GM19452 (cell line): ENCODE results near the gene ZNF606.

Source experiments
- ATAC-seq: cut with Tn5 transposase; IDR thresholded peaks from one replicate; pipeline ENCODE4 v1.9.1; 2021; ENCODE audit not compliant: unreplicated experiment

Gene ZNF606

DNA sequence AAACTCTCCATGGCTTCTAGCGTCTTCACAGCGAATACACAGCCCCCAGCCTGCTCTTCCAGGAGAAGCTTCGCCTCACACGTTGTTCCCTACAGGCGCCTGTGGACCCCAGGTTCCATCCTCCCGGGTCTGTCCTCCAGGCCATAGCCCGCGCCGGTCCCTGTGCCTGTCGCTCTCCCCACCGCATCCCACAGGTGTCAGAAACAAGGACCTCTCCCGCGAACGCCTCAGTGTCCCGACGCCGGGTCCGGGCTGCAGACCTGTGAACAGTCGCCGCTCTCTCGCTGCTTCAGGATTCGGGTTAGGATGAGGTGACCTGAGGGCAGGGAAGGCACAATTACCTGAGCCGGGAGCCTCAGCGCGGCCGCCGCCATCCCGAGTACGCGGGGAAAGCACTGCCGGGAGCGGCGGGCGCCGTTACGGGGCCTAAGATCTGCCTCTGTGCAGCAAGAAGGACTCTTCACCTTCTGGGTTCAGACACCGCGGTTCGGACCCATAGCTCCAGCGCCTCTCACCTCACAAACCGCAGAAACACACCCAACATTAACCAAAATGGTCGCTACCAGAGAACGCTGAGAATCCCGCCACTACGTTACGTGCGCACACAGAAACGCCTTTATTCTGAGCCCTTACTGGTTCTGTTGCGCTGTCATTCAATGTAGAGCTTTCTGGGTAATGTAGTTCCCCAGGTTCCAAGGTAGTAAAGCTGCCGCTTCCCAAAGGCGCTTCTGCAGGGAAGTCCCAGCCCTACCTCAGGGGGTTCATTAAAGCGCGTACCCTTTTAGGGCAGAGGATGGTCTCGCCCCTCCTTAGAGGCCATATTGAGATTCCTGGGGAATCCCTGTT is 67.6 kb downstream of the ZNF606 start, which contains the start of gene ZNF418:
ZNF418 (minus strand) TSS at position 583 of the 846 bp plus-strand sequence. CDS start 1,580 bp downstream, outside the sequence.
- ATAC-seq, result no peak

DNA sequence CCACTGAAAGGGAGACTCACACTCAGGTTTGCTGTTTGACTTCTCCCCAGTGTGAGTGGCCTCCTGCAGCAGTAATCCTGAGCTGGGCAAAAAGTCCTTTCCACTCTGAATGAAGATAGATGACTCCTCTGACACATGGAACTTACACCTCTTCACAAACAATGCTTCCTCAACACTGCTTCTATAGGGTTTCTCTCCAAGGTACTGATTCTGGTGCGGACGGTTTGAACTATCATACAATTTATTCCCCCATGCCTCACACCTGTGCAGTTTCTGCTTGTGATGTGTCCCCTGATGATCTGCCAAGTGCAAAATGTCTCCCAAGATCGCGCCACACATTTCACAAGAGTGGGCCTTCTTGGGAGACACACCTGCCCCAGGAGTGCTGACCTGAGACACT is 75.0 kb downstream of the ZNF606 start:
- no peak for ATAC-seq
